Duodenal mucosa (tissue), 2 donors: ENCODE measurements around the gene HHAT.

Source experiments
- H3K27ac ChIP-seq: one replicate; pipeline ENCODE4 v1.7.0; 2013; ENCODE audit warnings: low read depth, low read length
- H3K27me3 ChIP-seq, 2 donors: one replicate each; pipeline ENCODE4 v1.7.0; 2013; ENCODE audit warnings: low read length in 2 of 2, control low read depth in 1 of 2; ENCODE audit not compliant: insufficient read depth in 2 of 2, control insufficient read depth in 1 of 2
- H3K36me3 ChIP-seq, 2 donors: one replicate each; pipeline ENCODE4 v1.7.0; 2013; ENCODE audit warnings: low read length in 2 of 2, control low read depth in 1 of 2; ENCODE audit not compliant: insufficient read depth in 2 of 2, control insufficient read depth in 1 of 2
- H3K4me1 ChIP-seq, 2 donors: one replicate each; pipeline ENCODE4 v1.7.0; 2013; ENCODE audit warnings: low read length in 2 of 2, control low read depth in 1 of 2; ENCODE audit not compliant: insufficient read depth in 2 of 2, control insufficient read depth in 1 of 2
- H3K4me3 ChIP-seq, 2 donors: one replicate each; pipeline ENCODE4 v1.7.0; 2013; ENCODE audit warnings: low read length in 2 of 2, low read depth in 1 of 2
- H3K9ac ChIP-seq, 2 donors: one replicate each; pipeline ENCODE4 v1.7.0; 2013; ENCODE audit warnings: low read length in 2 of 2, low read depth in 1 of 2
- H3K9me3 ChIP-seq, 2 donors: one replicate each; pipeline ENCODE4 v1.7.0; 2013; ENCODE audit warnings: low read length in 2 of 2, control low read depth in 1 of 2; ENCODE audit not compliant: control insufficient read depth in 1 of 2

The HHAT gene

DNA sequence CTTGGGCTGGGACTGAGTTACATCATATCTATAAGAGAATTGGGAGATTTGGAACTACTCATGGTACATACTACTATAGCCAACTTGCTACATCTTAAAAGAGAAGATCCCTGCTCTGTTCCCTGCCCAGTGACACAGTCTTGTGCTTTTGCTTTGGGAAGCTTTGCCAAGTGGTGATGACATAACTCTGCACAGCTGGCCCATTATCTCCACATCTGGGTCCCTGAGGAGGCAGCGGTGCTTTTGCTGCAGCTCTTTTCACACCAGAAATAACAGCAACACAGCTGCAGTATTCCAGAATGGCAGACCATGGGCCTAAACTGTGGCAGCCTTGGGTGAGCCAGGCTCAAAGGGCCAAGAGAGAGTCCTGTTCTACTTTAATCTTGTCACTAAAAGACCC lies 296.0 kb downstream of the HHAT start:
- Histone ChIP-seq H3K4me3 (no peak overlapping the region), H3K9me3 (no peaks in the 10 kb centered on the region), H3K4me1 (no peaks in the 10 kb centered on the region), H3K9ac (no peak overlapping the region), H3K27ac (no peak overlapping the region), H3K36me3 (no peaks in the 10 kb centered on the region), H3K27me3 (no peaks in the 10 kb centered on the region)

DNA sequence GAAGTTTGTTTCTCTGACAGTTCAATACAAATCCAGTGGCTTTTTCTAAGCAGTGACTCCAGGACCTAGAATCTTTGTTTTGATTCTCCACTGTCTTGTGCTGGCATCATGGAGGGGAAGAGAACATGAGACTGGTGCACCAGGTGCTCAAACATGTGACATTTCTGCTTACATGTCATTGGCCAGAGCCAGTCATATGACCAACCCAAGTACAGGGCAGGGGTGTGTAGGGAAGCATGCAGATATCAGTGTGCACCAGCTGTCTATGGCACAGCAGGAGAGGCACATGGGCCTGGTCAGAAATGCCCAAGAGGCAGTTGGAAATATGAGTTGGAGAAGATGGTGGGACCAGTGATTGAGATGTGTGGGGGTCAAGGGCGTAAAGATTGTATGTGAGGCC lies 297.0 kb downstream of the HHAT start:
- H3K27me3 ChIP-seq = no peaks in the 10 kb centered on the region
- H3K27ac ChIP-seq = no peak overlapping the region
- no peaks in the 10 kb centered on the region for H3K4me1 ChIP-seq
- no peaks in the 10 kb centered on the region for H3K9me3 ChIP-seq
- H3K36me3 ChIP-seq = no peaks in the 10 kb centered on the region
- H3K4me3 ChIP-seq = no peak overlapping the region
- no peak overlapping the region for H3K9ac ChIP-seq

DNA sequence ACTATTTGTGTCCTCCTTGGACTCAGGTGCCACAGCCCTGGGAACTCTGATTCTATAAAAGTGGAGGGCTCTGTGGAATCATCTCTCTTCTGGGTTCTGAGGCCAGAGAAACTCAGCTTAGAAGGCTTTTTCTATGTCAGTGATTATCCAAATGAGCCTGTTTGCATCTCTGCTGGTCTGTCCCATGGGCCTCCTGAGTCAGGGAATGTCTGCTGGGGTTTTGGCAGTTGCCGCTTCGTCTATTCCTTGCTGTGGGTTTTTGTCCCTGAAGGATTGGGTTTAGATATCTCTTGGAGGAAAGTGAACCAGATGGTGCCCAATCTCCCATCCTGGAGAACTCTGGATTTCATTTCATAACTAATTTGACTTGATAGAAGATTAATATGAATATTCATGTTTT lies 297.6 kb downstream of the HHAT start:
- Histone ChIP-seq H3K9ac (no peak overlapping the region), H3K27ac (no peak overlapping the region), H3K4me3 (no peak overlapping the region), H3K27me3 (no peaks in the 10 kb centered on the region), H3K4me1 (no peaks in the 10 kb centered on the region), H3K36me3 (no peaks in the 10 kb centered on the region), H3K9me3 (no peaks in the 10 kb centered on the region)

DNA sequence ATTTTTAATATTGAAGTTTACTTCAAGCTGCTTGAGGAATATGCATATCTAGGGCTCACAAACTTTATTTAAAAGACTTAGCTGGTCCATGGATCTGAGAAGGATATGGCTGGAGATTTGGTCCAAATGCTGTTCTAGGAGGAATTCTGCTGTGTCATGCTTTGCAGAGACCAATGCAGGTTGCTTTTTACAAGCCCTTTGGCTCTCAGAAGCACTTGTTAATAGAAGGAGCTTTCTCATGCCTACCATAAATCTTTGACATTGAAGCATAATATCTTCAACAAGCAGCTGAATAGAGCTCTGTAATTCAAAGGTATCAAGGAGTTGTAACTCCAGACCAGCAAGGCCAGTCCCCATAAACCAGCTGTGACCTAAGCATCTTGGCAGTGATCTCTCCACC lies 299.1 kb downstream of the HHAT start:
- no peak overlapping the region for H3K27ac ChIP-seq
- no peak overlapping the region for H3K4me3 ChIP-seq
- H3K9ac ChIP-seq = no peak overlapping the region
- no peaks in the 10 kb centered on the region for H3K27me3 ChIP-seq
- no peaks in the 10 kb centered on the region for H3K36me3 ChIP-seq
- no peaks in the 10 kb centered on the region for H3K9me3 ChIP-seq
- no peaks in the 10 kb centered on the region for H3K4me1 ChIP-seq

DNA sequence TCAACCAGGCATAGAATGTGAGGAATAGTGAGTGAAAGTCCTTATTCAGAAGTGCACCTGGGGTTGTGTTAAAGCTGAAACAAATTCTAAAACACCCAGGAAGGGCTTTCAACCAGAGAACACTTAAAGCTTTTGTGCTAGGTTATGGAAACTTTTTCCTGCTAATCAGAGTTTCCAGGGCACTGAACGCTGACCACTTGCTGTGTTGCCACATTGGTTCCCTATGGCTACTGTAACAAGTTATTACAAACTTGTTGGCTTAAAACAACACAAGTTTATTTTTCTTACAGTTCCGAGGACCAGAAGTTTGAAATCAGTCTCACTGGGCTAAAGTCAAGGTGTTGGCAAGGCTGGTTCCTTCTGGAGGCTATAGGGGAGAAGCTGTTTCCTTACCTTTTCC lies 300.6 kb downstream of the HHAT start:
- Histone ChIP-seq H3K36me3 (no peaks in the 10 kb centered on the region), H3K9me3 (no peaks in the 10 kb centered on the region), H3K27me3 (no peaks in the 10 kb centered on the region), H3K4me1 (no peaks in the 10 kb centered on the region), H3K4me3 (no peak overlapping the region), H3K9ac (no peak overlapping the region), H3K27ac (no peak overlapping the region)

DNA sequence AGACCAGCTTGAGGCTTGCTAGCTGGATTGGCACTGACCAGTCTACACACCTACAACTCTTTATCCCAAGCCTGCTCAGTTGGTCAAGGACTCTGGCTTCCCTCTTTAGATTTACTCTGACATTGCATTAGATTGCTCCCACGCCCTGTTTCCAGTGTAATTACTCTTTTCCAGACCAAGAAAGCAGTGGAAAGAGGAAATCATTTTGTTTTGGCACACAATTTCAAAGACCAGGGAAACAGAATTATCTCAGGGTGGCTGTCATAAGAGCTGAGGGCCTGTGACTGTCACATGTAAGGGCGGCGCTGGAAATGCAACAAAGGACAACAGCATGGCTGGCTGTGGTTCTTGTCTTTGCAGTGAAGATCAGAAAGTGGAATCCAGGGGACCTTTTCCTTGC lies 302.7 kb downstream of the HHAT start:
- H3K9me3 ChIP-seq = no peaks in the 10 kb centered on the region
- H3K4me3 ChIP-seq = no peak overlapping the region
- H3K27me3 ChIP-seq = no peaks in the 10 kb centered on the region
- H3K4me1 ChIP-seq = no peaks in the 10 kb centered on the region
- H3K27ac ChIP-seq = no peak overlapping the region
- H3K36me3 ChIP-seq = no peaks in the 10 kb centered on the region
- no peak overlapping the region for H3K9ac ChIP-seq

DNA sequence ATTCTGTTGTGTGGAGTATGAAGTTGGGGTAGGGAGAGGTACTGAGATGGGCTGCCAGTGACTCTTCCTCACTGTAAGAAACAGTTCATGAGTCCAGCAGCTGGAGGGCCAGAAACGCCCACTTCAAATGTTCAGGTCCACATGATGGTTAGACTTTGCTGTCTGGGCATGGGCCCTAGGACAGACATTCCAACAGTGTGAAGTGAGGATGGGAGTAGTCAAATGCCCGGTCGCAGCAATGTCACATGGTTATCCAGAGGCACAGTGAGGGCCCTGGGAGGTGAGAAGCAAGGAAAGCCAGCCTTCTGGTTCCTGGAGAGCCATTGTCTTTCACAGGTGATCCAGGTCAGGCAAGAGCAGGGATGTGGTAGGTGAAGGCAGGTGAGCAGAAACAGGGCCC lies 304.4 kb downstream of the HHAT start:
- Histone ChIP-seq H3K27ac (no peak overlapping the region), H3K9ac (no peak overlapping the region), H3K4me3 (no peak overlapping the region), H3K27me3 (no peaks in the 10 kb centered on the region), H3K9me3 (no peaks in the 10 kb centered on the region), H3K36me3 (no peaks in the 10 kb centered on the region), H3K4me1 (no peaks in the 10 kb centered on the region)

DNA sequence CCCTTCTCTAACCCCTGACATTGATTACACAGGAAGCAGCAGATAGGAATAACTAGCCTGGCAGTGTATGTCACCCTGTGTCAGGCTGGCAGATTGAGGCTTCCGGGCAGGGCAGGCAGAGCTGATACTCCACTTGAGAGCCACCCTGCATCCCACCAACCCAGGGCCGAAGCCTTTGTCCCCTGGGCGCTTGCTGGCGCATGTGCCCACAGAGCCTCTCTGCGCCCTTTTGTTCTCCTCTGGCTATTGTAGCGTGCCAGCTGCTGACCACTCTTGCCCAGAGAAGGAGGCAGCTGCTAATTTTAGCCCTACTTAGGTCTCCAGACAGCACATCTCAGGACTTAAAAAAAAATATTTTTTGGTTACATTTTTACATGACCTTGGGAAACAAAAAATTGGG lies 304.9 kb downstream of the HHAT start:
- no peaks in the 10 kb centered on the region for H3K36me3 ChIP-seq
- no peaks in the 10 kb centered on the region for H3K27me3 ChIP-seq
- H3K9me3 ChIP-seq = no peaks in the 10 kb centered on the region
- no peak overlapping the region for H3K9ac ChIP-seq
- H3K4me1 ChIP-seq = no peaks in the 10 kb centered on the region
- H3K27ac ChIP-seq = no peak overlapping the region
- H3K4me3 ChIP-seq = no peak overlapping the region

DNA sequence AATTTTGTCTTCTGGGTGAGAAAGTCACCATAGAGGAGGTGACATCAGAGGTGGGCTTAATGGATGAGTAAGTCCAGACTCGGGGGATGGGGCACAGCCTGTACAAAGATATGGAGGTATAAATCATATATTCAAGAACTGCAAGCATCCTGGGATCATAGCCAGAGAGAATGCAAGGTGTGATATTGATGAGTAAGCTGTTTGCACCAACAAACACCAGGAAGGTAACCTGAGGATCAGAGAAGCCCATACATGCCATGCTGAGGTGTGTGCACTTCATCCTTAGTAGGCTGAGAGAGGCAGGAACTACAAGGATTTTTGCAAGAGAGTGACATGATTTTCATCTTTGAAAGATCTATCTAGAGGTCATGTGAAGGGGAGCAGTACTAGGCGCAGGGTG lies 306.4 kb downstream of the HHAT start:
- no peak overlapping the region for H3K27ac ChIP-seq
- H3K4me3 ChIP-seq = no peak overlapping the region
- no peaks in the 10 kb centered on the region for H3K4me1 ChIP-seq
- no peak overlapping the region for H3K9ac ChIP-seq
- no peaks in the 10 kb centered on the region for H3K9me3 ChIP-seq
- no peaks in the 10 kb centered on the region for H3K36me3 ChIP-seq
- no peaks in the 10 kb centered on the region for H3K27me3 ChIP-seq

DNA sequence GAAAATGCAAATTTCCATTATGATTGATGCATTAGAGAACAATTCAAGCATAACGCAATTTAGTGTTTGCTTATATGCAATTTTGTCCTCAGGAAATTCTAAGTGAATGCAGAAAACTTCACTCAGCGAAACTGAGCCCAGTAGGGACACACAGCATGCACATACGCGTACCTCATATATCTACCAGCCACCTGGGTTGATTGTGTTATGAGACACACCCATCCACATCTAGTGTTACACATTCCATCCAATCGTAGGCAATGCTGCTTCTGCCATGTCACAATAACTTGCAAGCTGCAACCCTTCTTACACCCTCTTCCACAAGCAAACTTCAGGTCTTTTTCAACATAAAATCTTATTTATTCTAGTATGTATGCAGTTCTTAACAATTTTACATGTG lies 312.9 kb downstream of the HHAT start:
- Histone ChIP-seq H3K4me1 (peaks cover 0 to 4% of the 10 kb centered on the region in 2 donors), H3K27me3 (no peaks in the 10 kb centered on the region), H3K4me3 (no peak overlapping the region), H3K9ac (no peak overlapping the region), H3K9me3 (no peaks in the 10 kb centered on the region), H3K27ac (no peak overlapping the region), H3K36me3 (no peaks in the 10 kb centered on the region)

DNA sequence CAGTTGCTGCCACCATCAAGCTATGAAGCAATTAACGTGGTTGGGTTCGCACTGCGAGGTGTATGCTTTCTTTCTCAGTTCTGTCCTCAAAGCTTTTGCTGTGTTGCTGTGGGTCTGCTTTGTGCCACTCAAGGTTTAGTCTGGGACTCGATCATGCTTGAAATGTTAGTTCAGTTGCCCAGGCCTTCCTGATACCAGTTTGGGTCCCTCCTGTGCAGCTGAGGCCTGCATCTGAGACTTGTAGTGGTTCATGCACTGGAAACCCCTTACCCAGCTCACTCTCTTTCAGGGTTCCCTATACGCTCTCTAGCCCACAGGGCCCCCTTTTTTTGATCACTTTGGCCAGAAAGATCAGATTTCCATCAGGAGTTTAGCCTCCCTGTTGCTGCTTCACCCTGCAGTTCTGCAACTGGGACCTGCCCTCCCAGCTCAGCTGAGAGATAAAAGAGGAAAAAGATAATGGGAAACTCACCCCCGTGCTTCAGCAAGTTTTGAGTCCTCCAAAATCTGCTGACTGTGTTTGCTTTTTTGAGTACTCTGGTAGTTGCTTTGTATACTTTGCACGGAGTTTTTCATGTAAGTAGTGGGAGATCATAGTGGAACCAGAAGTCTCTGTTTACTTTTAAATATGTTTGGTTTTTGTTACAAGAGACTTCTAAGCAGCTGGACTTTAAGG lies 317.0 kb downstream of the HHAT start:
- Histone ChIP-seq H3K9ac (no peak overlapping the region), H3K4me1 (peaks cover 0 to 4% of the 10 kb centered on the region in 2 donors), H3K4me3 (no peak overlapping the region), H3K9me3 (no peaks in the 10 kb centered on the region), H3K27ac (no peak overlapping the region), H3K36me3 (no peaks in the 10 kb centered on the region), H3K27me3 (no peaks in the 10 kb centered on the region)
